OCI-LY1 (cell line): ENCODE measurements around the gene OMP.

Experiments used
- CTCF ChIP-seq: fragments of 200-600 bp; sonication (generic), shearing (Covaris generic); IDR thresholded peaks from 2 replicates; pipeline ENCODE4 v1.5.1; 2017; ENCODE audit warnings: mild to moderate bottlenecking, antibody characterized with exemption, low read length, moderate library complexity, mixed read lengths
- EZH2 ChIP-seq: fragments of 200-600 bp; sonication (generic), shearing (Covaris generic); IDR thresholded peaks from 2 replicates; pipeline ENCODE4 v1.8.0; 2017; ENCODE audit warnings: borderline replicate concordance, mixed run types, mild to moderate bottlenecking, antibody characterized with exemption, low read length, moderate library complexity, mixed read lengths

GRCh38 chr11:77055101-77055561, 47.5 kb upstream of the OMP start:
- no peak for TF ChIP-seq CTCF
- TF ChIP-seq EZH2 = no peak
